HepG2 (cell line): ENCODE data around the gene TFEB. TPM values are rescaled to one million over a fixed set of nuclear protein-coding genes. Genes with fewer than 3 reads are reported as not detected.

ENCODE experiments used
- E2F1 ChIP-seq: sonication (generic); formaldehyde crosslinking; IDR thresholded peaks from 2 replicates; pipeline ENCODE4 v1.5.0; 2020; ENCODE audit warnings: missing genetic modification reagents
- GLI4 ChIP-seq: sonication (generic); formaldehyde crosslinking; IDR thresholded peaks from 2 replicates; pipeline ENCODE4 v1.5.1; 2020; ENCODE audit warnings: missing genetic modification reagents, mild to moderate bottlenecking, moderate library complexity, borderline replicate concordance
- NFYB ChIP-seq: sonication (generic); formaldehyde crosslinking; IDR thresholded peaks from 2 replicates; pipeline ENCODE4 v1.4.0; 2020; ENCODE audit warnings: missing genetic modification reagents
- SATB2 ChIP-seq: sonication (generic); formaldehyde crosslinking; IDR thresholded peaks from 2 replicates; pipeline ENCODE4 v1.5.0; 2020; ENCODE audit warnings: missing genetic modification reagents
- ZFP90 ChIP-seq: sonication (generic); formaldehyde crosslinking; IDR thresholded peaks from 2 replicates; pipeline ENCODE4 v1.8.0; 2022; ENCODE audit warnings: missing genetic modification reagents, mild to moderate bottlenecking, inconsistent platforms, borderline replicate concordance
- ZNF124 ChIP-seq: sonication (generic); formaldehyde crosslinking; IDR thresholded peaks from 2 replicates; pipeline ENCODE4 v1.4.0; 2020; ENCODE audit warnings: missing genetic modification reagents
- ZNF205 ChIP-seq: IDR thresholded peaks from 2 replicates; pipeline ENCODE4 v1.6.1; 2018; ENCODE audit warnings: missing biosample characterization, missing genetic modification reagents
- ZNF382 ChIP-seq: sonication (generic); formaldehyde crosslinking; IDR thresholded peaks from 2 replicates; pipeline ENCODE4 v1.5.0; 2020; ENCODE audit warnings: missing genetic modification reagents, mild to moderate bottlenecking, borderline replicate concordance
- ZNF431 ChIP-seq: sonication (generic); formaldehyde crosslinking; IDR thresholded peaks from 2 replicates; pipeline ENCODE4 v1.9.0; 2022; ENCODE audit warnings: missing genetic modification reagents, low read depth, mild to moderate bottlenecking, borderline replicate concordance
- ZNF713 ChIP-seq: sonication (generic); formaldehyde crosslinking; IDR thresholded peaks from 2 replicates; pipeline ENCODE4 v1.4.0; 2020; ENCODE audit warnings: mild to moderate bottlenecking, missing genetic modification reagents
- polyA plus RNA-seq, 8 experiments: library from polyadenylated mRNA; depleted of rRNA in 3 of 8; stranded (reverse) in 7 of 8; unstranded in 1 of 8; fragments of >200 nt; fragmentation: Illumina TruSeq in 4 of 8; extraction: Trizol in 4 of 8; gene quantifications; 2 replicates each; pipeline versions ENCODE4 v1.2.1 to v1.2.3, GENCODE V29; 2011 to 2016; ENCODE audit warnings: low read depth in 4 of 8, missing spikeins in 1 of 8, mixed read lengths in 1 of 8; ENCODE audit not compliant: insufficient read depth in 1 of 8
- total RNA-seq, 5 experiments: library from RNA; depleted of rRNA; stranded (reverse); fragments of >200 nt; fragmentation: Illumina TruSeq; extraction: Trizol; gene quantifications; 2 replicates each; pipeline ENCODE4 v1.2.3, GENCODE V29; 2016; ENCODE audit warnings: low read depth in 1 of 5
- TF ChIP-seq, protein P1 (sequence below): sonication (generic); formaldehyde crosslinking; IDR thresholded peaks from 2 replicates; pipeline ENCODE4 v1.4.0; 2020; ENCODE audit warnings: low read depth, mild to moderate bottlenecking, missing genetic modification reagents
- TF ChIP-seq, protein P2 (sequence below): sonication (generic); formaldehyde crosslinking; IDR thresholded peaks from 2 replicates; pipeline ENCODE4 v1.4.0; 2020; ENCODE audit warnings: mild to moderate bottlenecking, missing genetic modification reagents, borderline replicate concordance

TFEB gene
- total and polyA plus RNA-seq, 2 of the 13 experiments (the other 11 are each of a cell fraction or from before 2014, with no cell fraction given): 13.3 to 18.7 TPM

- TF ChIP-seq E2F1 (CRISPR knock-in tag) (no peak), ZNF431 (CRISPR knock-in tag) (no peak), ZFP90 (0 out of 2 replicates have a peak, but pooled peaks have one; percentile 20), ZNF382 (CRISPR knock-in tag) (no peak), GLI4 (CRISPR knock-in tag) (no peak), ZNF713 (no peak; the same call in 1 of the 2 replicates), NFYB (CRISPR knock-in tag) (no peak), SATB2 (CRISPR knock-in tag) (no peak), ZNF124 (CRISPR knock-in tag) (no peak), ZNF205 (no peak)
- TF ChIP-seq, protein P1, sequence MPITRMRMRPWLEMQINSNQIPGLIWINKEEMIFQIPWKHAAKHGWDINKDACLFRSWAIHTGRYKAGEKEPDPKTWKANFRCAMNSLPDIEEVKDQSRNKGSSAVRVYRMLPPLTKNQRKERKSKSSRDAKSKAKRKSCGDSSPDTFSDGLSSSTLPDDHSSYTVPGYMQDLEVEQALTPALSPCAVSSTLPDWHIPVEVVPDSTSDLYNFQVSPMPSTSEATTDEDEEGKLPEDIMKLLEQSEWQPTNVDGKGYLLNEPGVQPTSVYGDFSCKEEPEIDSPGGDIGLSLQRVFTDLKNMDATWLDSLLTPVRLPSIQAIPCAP (CRISPR knock-in tag): no peak
- TF ChIP-seq, protein P2, sequence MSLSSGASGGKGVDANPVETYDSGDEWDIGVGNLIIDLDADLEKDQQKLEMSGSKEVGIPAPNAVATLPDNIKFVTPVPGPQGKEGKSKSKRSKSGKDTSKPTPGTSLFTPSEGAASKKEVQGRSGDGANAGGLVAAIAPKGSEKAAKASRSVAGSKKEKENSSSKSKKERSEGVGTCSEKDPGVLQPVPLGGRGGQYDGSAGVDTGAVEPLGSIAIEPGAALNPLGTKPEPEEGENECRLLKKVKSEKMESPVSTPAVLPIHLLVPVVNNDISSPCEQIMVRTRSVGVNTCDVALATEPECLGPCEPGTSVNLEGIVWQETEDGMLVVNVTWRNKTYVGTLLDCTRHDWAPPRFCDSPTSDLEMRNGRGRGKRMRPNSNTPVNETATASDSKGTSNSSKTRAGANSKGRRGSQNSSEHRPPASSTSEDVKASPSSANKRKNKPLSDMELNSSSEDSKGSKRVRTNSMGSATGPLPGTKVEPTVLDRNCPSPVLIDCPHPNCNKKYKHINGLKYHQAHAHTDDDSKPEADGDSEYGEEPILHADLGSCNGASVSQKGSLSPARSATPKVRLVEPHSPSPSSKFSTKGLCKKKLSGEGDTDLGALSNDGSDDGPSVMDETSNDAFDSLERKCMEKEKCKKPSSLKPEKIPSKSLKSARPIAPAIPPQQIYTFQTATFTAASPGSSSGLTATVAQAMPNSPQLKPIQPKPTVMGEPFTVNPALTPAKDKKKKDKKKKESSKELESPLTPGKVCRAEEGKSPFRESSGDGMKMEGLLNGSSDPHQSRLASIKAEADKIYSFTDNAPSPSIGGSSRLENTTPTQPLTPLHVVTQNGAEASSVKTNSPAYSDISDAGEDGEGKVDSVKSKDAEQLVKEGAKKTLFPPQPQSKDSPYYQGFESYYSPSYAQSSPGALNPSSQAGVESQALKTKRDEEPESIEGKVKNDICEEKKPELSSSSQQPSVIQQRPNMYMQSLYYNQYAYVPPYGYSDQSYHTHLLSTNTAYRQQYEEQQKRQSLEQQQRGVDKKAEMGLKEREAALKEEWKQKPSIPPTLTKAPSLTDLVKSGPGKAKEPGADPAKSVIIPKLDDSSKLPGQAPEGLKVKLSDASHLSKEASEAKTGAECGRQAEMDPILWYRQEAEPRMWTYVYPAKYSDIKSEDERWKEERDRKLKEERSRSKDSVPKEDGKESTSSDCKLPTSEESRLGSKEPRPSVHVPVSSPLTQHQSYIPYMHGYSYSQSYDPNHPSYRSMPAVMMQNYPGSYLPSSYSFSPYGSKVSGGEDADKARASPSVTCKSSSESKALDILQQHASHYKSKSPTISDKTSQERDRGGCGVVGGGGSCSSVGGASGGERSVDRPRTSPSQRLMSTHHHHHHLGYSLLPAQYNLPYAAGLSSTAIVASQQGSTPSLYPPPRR (CRISPR knock-in tag): peak; percentile 6; the same call in 1 of the 2 replicates
Observed at GRCh38 chr6:41734666-41735426, 562 bp downstream of the TFEB start (continued).
